SK-N-SH (cell line): ENCODE results near the gene EMP2. TPM values are rescaled to one million over a fixed set of nuclear protein-coding genes. Genes with fewer than 3 reads are reported as not detected.

Experiments used
- CTCF ChIA-PET: fragments of 300-600, 350-600 bp; formaldehyde crosslinking; extraction: SDS; loops from one replicate; lab custom pipeline; 2021; lab: Yijun Ruan, JAX
- POLR2A ChIA-PET: fragments of 350-600 bp; sonication (Branson Sonifier 250); formaldehyde crosslinking; extraction: SDS; loops from one replicate; lab custom pipeline; 2020; ENCODE audit warnings: antibody characterized with exemption, inconsistent platforms; lab: Yijun Ruan, JAX
- DNase-seq: peaks from one replicate; pipeline ENCODE4 v3.0.0; 2012
- H2AFZ ChIP-seq: fragments of 200-600 bp; sonication (generic); 2 replicates; pipeline ENCODE4 v1.8.1; 2016; ENCODE audit warnings: antibody characterized with exemption, mild to moderate bottlenecking, low read depth
- H3F3A ChIP-seq: fragments of 200-600 bp; sonication (generic); replicated peaks from 2 replicates; pipeline ENCODE3; 2016; ENCODE audit warnings: antibody characterized with exemption, mild to moderate bottlenecking; ENCODE audit not compliant: insufficient read depth
- H3K27ac ChIP-seq, 2 experiments: fragments of 200-500 bp in 1 of 2; fragments of 200-600 bp in 1 of 2; sonication (Bioruptor generic) in 1 of 2; sonication (generic), shearing (Covaris generic) in 1 of 2; 2 replicates each; pipeline versions ENCODE4 v1.5.1 to v1.6.1; 2014 to 2016; ENCODE audit warnings: low read depth in 2 of 2, inconsistent platforms in 1 of 2, low read length in 1 of 2, mild to moderate bottlenecking in 1 of 2, mixed read lengths in 1 of 2
- H3K27me3 ChIP-seq: fragments of 200-600 bp; sonication (generic), shearing (Covaris generic); 2 replicates; pipeline ENCODE4 v1.6.1; 2016; ENCODE audit warnings: mixed run types; ENCODE audit not compliant: insufficient read depth
- H3K36me3 ChIP-seq, 2 experiments: fragments of 200-500 bp in 1 of 2; fragments of 200-600 bp in 1 of 2; sonication (Bioruptor generic) in 1 of 2; sonication (generic) in 1 of 2; replicated peaks in 1 of 2; 2 replicates each; pipeline versions ENCODE3 to v1.5.1; 2014 to 2016; ENCODE audit warnings: low read length in 1 of 2, mild to moderate bottlenecking in 1 of 2; ENCODE audit not compliant: insufficient read depth in 2 of 2, control insufficient read depth in 1 of 2
- H3K4me1 ChIP-seq, 2 experiments: fragments of 200-500 bp in 1 of 2; fragments of 200-600 bp in 1 of 2; sonication (Bioruptor generic) in 1 of 2; sonication (generic), shearing (Covaris generic) in 1 of 2; 2 replicates each; pipeline versions ENCODE4 v1.5.1 to v1.6.1; 2014 to 2016; ENCODE audit warnings: low read depth in 1 of 2, low read length in 1 of 2, mixed run types in 1 of 2; ENCODE audit not compliant: insufficient read depth in 2 of 2, control insufficient read depth in 1 of 2
- H3K4me2 ChIP-seq: fragments of 200-600 bp; sonication (generic), shearing (Covaris generic); 2 replicates; pipeline ENCODE4 v1.6.1; 2017; ENCODE audit warnings: mixed run types
- H3K4me3 ChIP-seq, 2 experiments: fragments of 200-500 bp in 1 of 2; fragments of 200-600 bp in 1 of 2; sonication (Bioruptor generic) in 1 of 2; sonication (generic), shearing (Covaris generic) in 1 of 2; 2 replicates each; pipeline versions ENCODE4 v1.5.1 to v1.8.1; 2014 to 2016; ENCODE audit warnings: low read depth in 2 of 2, inconsistent platforms in 1 of 2, low read length in 1 of 2, mild to moderate bottlenecking in 1 of 2, mixed read lengths in 1 of 2, moderate library complexity in 1 of 2
- H3K79me2 ChIP-seq: fragments of 200-600 bp; sonication (generic); 2 replicates; pipeline ENCODE4 v1.8.1; 2017; ENCODE audit warnings: mild to moderate bottlenecking; ENCODE audit not compliant: insufficient read depth
- H3K9ac ChIP-seq: fragments of 200-600 bp; sonication (generic); 2 replicates; pipeline ENCODE4 v1.6.1; 2017; ENCODE audit warnings: mixed run types
- H3K9me2 ChIP-seq: fragments of 200-600 bp; sonication (generic); 2 replicates; pipeline ENCODE4 v1.6.1; 2017; ENCODE audit warnings: mixed run types
- H3K9me3 ChIP-seq: fragments of 200-600 bp; sonication (generic); 2 replicates; pipeline ENCODE4 v1.6.1; 2017; ENCODE audit warnings: mixed run types, mild to moderate bottlenecking, moderate library complexity
- H4K20me1 ChIP-seq: fragments of 200-600 bp; sonication (generic); 2 replicates; pipeline ENCODE4 v1.6.1; 2017; ENCODE audit warnings: mild to moderate bottlenecking, mixed run types; ENCODE audit not compliant: insufficient read depth
- CHD2 ChIP-seq: fragments of 150-350 bp; IDR thresholded peaks from 2 replicates; pipeline ENCODE4 v1.6.1; 2018; ENCODE audit warnings: low read length; ENCODE audit not compliant: partially characterized antibody
- EZH2phosphoT487 ChIP-seq: fragments of 200-600 bp; sonication (generic); IDR thresholded peaks from 2 replicates; pipeline ENCODE4 v1.6.1; 2017; ENCODE audit warnings: low read depth, mixed run types, mild to moderate bottlenecking, antibody characterized with exemption, moderate library complexity, borderline replicate concordance
- GATA2 ChIP-seq: sonication (generic); formaldehyde crosslinking; IDR thresholded peaks from 2 replicates; pipeline ENCODE4 v1.5.0; 2020; ENCODE audit warnings: mild to moderate bottlenecking, missing genetic modification reagents
- JUND ChIP-seq: IDR thresholded peaks from 2 replicates; pipeline ENCODE4 v1.4.0; 2012
- MEF2A ChIP-seq: IDR thresholded peaks from 2 replicates; pipeline ENCODE4 v1.4.0; 2012; ENCODE audit warnings: low read depth, borderline replicate concordance
- MXI1 ChIP-seq: IDR thresholded peaks from 2 replicates; pipeline ENCODE4 v1.6.1; 2012; ENCODE audit warnings: mild to moderate bottlenecking, low read depth, low read length, improper control_type of control experiment
- RAD21 ChIP-seq: IDR thresholded peaks from 2 replicates; pipeline ENCODE4 v1.6.1; 2012; ENCODE audit warnings: mild to moderate bottlenecking, low read length
- SMC3 ChIP-seq: IDR thresholded peaks from 2 replicates; pipeline ENCODE4 v1.6.1; 2012; ENCODE audit warnings: low read depth, low read length, improper control_type of control experiment
- TAF1 ChIP-seq: IDR thresholded peaks from 2 replicates; pipeline ENCODE4 v1.6.1; 2012; ENCODE audit warnings: low read depth, mild to moderate bottlenecking, low read length, moderate library complexity, borderline replicate concordance
- TCF12 ChIP-seq: IDR thresholded peaks from 2 replicates; pipeline ENCODE4 v1.4.0; 2012
- TEAD4 ChIP-seq: IDR thresholded peaks from 2 replicates; pipeline ENCODE4 v1.4.0; 2012; ENCODE audit warnings: mild to moderate bottlenecking, borderline replicate concordance; ENCODE audit not compliant: insufficient read depth
- YY1 ChIP-seq: IDR thresholded peaks from 2 replicates; pipeline ENCODE4 v1.4.0; 2012; ENCODE audit warnings: low read depth, mild to moderate bottlenecking
- ZBTB33 ChIP-seq: IDR thresholded peaks from 2 replicates; pipeline ENCODE4 v1.4.0; 2012; ENCODE audit warnings: low read depth, borderline replicate concordance
- WGBS: methylation state at CpG from one replicate; pipeline ENCODE4 v1.1.6; 2017; ENCODE audit warnings: low lambda C conversion rate; 5-methylcytosine and 5-hydroxymethylcytosine counted together
- polyA plus RNA-seq, 3 experiments: library from polyadenylated mRNA; depleted of rRNA; stranded (reverse); fragments of >200 nt; gene quantifications; 2 replicates each; pipeline ENCODE4 v1.2.3, GENCODE V29; 2012
- TF ChIP-seq, protein P1 (sequence below): IDR thresholded peaks from 2 replicates; pipeline ENCODE4 v1.6.1; 2012; ENCODE audit warnings: mild to moderate bottlenecking, low read depth, low read length, moderate library complexity
- TF ChIP-seq, protein P2 (sequence below): fragments of 200-600 bp; sonication (generic); IDR thresholded peaks from 2 replicates; pipeline ENCODE4 v1.6.1; 2017; ENCODE audit warnings: antibody characterized with exemption, mild to moderate bottlenecking, moderate library complexity
- TF ChIP-seq, protein P3 (sequence below): IDR thresholded peaks from 2 replicates; pipeline ENCODE4 v1.4.0; 2012; ENCODE audit warnings: low read depth
- TF ChIP-seq, protein P4 (sequence below): IDR thresholded peaks from 2 replicates; pipeline ENCODE4 v1.4.0; 2012; ENCODE audit warnings: low read depth, borderline replicate concordance

The EMP2 gene
- polyA plus RNA-seq, 1 of the 3 experiments (the other 2 are of a cell fraction), result 4.3 TPM

- TF ChIP-seq TEAD4 (no peak), YY1 (no peak), CHD2 (no peak), GATA2 (no peak)
Observed at GRCh38 chr16:10578474-10579316, 1.7 kb downstream of the EMP2 start (continued).

GRCh38 chr16:10577305-10578202 lies 2.8 kb downstream of the EMP2 start:
- Histone ChIP-seq H3K4me1 (peaks cover 7 to 35% of the 10 kb centered on the region in 2 experiments; a peak in 2 of 4 replicates), H3K79me2 (no peaks in the 10 kb centered on the region), H4K20me1 (0 out of 2 replicates have a peak, but pooled peaks cover 3% of the 10 kb centered on the region), H3K9ac (no peak overlapping the region), H3K36me3 (no peaks in the 10 kb centered on the region), H3K4me2 (0 out of 2 replicates have a peak overlapping the region, but pooled peaks have one; percentile 41), H3K4me3 (no peak overlapping the region), H3K27me3 (no peaks in the 10 kb centered on the region), H3K9me3 (no peaks in the 10 kb centered on the region), H3K27ac (peak overlapping the region in 1 of 2 experiments; percentile 67; a peak in 2 of 4 replicates), H2AFZ (no peak overlapping the region), H3F3A (no peaks in the 10 kb centered on the region), H3K9me2 (no peaks in the 10 kb centered on the region)
- POLR2A ChIA-PET, result interaction anchor here (0.5 kb wide), 1 partner anchor 219 kb away, joined by 3 read pairs; no protein-coding TSS in a partner anchor
- CTCF ChIA-PET, result interaction anchor here (1.0 to 5.7 kb wide), 7 partner anchors 11 to 341 kb away, joined by 3 to 22 read pairs (median 7); no protein-coding TSS in a partner anchor
- 48% methylated on average over 13 of the region's 17 CpGs for whole genome bisulfite sequencing
- DNase-seq, result peak; percentile 58
- TF ChIP-seq ZBTB33 (no peak), CHD2 (no peak), MXI1 (no peak), TAF1 (no peak), RAD21 (0 out of 2 replicates have a peak, but pooled peaks have one; percentile 15), JUND (no peak), TCF12 (peak; percentile 67), SMC3 (no peak), MEF2A (peak; percentile 33; the same call in 1 of the 2 replicates), EZH2phosphoT487 (no peak)
- TF ChIP-seq, protein P1, sequence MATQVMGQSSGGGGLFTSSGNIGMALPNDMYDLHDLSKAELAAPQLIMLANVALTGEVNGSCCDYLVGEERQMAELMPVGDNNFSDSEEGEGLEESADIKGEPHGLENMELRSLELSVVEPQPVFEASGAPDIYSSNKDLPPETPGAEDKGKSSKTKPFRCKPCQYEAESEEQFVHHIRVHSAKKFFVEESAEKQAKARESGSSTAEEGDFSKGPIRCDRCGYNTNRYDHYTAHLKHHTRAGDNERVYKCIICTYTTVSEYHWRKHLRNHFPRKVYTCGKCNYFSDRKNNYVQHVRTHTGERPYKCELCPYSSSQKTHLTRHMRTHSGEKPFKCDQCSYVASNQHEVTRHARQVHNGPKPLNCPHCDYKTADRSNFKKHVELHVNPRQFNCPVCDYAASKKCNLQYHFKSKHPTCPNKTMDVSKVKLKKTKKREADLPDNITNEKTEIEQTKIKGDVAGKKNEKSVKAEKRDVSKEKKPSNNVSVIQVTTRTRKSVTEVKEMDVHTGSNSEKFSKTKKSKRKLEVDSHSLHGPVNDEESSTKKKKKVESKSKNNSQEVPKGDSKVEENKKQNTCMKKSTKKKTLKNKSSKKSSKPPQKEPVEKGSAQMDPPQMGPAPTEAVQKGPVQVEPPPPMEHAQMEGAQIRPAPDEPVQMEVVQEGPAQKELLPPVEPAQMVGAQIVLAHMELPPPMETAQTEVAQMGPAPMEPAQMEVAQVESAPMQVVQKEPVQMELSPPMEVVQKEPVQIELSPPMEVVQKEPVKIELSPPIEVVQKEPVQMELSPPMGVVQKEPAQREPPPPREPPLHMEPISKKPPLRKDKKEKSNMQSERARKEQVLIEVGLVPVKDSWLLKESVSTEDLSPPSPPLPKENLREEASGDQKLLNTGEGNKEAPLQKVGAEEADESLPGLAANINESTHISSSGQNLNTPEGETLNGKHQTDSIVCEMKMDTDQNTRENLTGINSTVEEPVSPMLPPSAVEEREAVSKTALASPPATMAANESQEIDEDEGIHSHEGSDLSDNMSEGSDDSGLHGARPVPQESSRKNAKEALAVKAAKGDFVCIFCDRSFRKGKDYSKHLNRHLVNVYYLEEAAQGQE, result no peak
- TF ChIP-seq, protein P2, sequence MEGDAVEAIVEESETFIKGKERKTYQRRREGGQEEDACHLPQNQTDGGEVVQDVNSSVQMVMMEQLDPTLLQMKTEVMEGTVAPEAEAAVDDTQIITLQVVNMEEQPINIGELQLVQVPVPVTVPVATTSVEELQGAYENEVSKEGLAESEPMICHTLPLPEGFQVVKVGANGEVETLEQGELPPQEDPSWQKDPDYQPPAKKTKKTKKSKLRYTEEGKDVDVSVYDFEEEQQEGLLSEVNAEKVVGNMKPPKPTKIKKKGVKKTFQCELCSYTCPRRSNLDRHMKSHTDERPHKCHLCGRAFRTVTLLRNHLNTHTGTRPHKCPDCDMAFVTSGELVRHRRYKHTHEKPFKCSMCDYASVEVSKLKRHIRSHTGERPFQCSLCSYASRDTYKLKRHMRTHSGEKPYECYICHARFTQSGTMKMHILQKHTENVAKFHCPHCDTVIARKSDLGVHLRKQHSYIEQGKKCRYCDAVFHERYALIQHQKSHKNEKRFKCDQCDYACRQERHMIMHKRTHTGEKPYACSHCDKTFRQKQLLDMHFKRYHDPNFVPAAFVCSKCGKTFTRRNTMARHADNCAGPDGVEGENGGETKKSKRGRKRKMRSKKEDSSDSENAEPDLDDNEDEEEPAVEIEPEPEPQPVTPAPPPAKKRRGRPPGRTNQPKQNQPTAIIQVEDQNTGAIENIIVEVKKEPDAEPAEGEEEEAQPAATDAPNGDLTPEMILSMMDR, result no peak
- TF ChIP-seq, protein P3, sequence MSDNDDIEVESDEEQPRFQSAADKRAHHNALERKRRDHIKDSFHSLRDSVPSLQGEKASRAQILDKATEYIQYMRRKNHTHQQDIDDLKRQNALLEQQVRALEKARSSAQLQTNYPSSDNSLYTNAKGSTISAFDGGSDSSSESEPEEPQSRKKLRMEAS, result no peak
- TF ChIP-seq, protein P4, sequence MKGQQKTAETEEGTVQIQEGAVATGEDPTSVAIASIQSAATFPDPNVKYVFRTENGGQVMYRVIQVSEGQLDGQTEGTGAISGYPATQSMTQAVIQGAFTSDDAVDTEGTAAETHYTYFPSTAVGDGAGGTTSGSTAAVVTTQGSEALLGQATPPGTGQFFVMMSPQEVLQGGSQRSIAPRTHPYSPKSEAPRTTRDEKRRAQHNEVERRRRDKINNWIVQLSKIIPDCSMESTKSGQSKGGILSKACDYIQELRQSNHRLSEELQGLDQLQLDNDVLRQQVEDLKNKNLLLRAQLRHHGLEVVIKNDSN, result no peak
